ENCODE data around the gene GATAD1. TPM values are rescaled to one million over a fixed set of nuclear protein-coding genes. Genes with fewer than 3 reads are reported as not detected.

The GATAD1 gene, protein sequence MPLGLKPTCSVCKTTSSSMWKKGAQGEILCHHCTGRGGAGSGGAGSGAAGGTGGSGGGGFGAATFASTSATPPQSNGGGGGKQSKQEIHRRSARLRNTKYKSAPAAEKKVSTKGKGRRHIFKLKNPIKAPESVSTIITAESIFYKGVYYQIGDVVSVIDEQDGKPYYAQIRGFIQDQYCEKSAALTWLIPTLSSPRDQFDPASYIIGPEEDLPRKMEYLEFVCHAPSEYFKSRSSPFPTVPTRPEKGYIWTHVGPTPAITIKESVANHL
- 15.5 and 15.6 TPM in 2 replicates for total RNA-seq

DNA sequence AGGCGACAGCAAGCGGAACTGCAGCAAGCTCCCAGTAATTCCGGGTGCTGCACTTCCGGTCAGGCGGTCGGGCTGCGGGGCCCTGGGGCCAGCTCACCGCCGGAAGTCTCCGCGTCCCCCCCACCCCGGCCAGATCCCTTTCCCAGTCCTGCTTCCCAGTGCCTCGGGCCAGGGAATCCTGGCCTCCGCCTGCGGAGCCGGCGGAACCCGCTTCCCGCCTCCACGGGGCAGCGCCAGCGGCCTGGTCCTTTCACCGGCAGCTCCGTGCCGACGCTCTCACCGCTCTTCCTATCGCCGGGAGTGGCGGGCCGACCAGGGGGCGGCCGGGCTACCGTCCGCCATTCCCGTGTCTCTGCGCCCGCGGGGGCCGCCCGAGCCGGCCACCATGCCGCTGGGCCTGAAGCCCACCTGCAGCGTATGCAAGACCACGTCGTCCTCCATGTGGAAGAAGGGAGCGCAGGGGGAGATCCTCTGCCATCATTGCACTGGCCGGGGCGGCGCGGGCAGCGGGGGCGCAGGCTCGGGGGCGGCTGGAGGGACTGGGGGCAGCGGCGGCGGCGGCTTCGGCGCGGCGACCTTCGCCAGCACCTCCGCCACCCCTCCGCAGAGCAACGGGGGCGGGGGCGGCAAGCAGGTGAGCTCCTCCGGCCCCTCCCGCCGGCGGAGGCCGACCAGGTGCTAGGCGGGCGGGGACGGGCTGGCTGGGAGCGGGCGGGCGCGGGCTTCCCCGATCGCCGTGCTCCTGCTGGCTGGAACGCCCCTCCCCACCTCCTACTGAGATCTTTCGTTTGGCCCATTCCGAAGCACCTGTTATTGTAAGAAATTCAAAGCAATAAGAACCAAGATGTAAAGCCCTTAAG lies at the start of gene GATAD1:
Gene GATAD1, plus strand, starts transcription at position 138 of the 860 bp plus-strand sequence. Its CDS starts 248 bp downstream, at position 386.

DNA sequence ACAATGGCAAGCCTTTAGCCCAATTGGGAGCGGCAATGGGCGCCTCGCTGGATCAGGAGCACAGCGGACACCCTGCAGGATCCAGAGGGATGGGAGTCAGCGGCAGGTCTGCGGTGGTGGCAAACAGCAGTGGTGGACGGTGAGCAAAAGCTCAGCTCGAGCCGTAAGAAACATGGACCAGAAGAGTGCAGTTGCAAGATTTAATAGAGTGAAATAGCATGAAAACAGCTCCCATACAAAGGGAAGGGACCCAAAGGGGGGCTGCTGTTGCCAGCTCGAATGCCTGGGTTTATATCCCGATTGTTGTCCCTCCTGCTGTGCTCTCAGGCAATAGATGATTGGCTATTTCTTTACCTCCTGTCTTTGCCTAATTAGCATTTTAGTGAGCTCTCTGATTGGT lies 30.4 kb downstream of the GATAD1 start, which contains the start of gene ERVW-1:
Gene ERVW-1, minus strand, starts transcription at position 266 of the 400 bp plus-strand sequence. CDS start 7,565 bp downstream, outside the sequence.

Other genes starting within 250 kb of the GATAD1 start
- 27.6 and 40.4 TPM in 2 replicates for gene KRIT1, start 201.6 kb upstream of the GATAD1 start, total RNA-seq
- gene ANKIB1, start 201.5 kb upstream of the GATAD1 start, total RNA-seq: 33.6 and 38.3 TPM in 2 replicates
- not detected in 2 replicates for gene ERVW-1, start 30.5 kb downstream of the GATAD1 start, total RNA-seq
- gene PEX1, start 81.0 kb downstream of the GATAD1 start, total RNA-seq: 13.3 and 19.5 TPM in 2 replicates
- gene RBM48, start 81.3 kb downstream of the GATAD1 start, total RNA-seq: 11.0 and 12.6 TPM in 2 replicates
- gene FAM133B, start 142.9 kb downstream of the GATAD1 start, total RNA-seq: 15.9 and 20.1 TPM in 2 replicates